Ramos (cell line): ENCODE data around the gene MYCBP2.

Source experiments
- in situ Hi-C: fragments of 300-500 bp; cut with MboI; formaldehyde crosslinking; loops from one replicate; pipeline ENCODE4 v1.14.3; 2022; ENCODE audit warnings: low sequenced_read_pairs; ENCODE audit not compliant: unreplicated experiment

MYCBP2 gene

DNA sequence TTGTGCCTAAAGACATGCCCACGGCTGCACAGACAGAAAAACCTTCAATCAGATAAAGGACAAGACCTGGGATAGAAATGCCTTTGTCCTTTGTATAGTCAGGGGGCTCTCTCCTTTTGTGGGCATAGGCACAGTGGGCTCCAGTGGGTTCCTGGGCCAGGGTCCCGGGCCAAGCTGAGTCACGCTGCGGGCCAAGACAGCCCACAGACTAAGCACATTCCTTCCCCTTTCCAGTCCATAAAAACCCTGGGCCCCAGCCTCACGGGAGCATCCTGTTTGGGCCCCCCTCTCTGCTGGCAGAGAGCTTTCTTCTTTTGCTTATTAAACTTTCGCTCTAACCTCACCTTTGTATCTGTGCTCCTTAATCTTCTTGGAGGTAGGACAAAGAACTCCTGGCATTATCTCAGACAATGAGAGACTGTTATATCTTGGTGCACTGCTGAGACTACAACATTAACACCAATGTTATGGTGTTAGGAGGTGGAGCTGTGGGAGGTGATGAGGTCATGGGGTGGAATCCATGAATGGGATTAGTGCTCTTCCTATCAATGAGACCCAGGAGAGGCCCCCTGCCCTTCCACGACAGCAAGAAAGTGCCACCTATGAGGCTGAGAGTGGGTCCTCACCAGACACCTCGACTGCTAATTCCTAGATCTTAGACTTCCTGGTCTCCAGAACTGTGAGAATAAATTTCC lies 279.1 kb downstream of the MYCBP2 start:
- in situ Hi-C loops: no loop called here

DNA sequence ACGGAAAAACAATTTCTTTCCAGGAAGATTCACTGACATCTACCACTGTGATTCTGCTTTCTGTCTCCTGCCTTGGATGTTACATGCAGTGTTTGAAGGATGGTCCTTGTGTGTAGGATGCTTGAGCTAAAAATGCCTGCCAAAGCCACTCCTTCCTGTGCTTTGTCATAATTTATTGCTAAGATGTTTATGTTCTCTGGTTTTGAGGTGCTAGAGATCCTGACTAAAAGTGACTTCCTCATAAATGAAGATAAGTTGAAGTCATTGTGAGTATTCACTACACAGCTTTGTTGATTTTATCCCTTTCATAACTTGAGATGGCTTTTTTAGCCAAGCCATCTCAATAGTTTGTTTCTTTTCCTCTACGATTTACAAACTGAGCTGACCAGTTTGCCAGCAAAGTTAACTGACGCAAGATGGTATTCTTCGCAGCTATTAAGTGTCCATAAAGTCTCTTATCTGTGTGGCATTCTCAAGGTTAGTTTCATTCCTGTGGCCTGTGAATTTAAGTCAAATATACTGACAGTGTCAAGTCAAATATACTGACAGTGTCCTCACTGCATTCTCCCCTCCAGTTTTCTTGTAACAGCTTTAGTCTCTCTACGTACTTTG lies 284.2 kb downstream of the MYCBP2 start:
- in situ Hi-C loops: no loop called here

DNA sequence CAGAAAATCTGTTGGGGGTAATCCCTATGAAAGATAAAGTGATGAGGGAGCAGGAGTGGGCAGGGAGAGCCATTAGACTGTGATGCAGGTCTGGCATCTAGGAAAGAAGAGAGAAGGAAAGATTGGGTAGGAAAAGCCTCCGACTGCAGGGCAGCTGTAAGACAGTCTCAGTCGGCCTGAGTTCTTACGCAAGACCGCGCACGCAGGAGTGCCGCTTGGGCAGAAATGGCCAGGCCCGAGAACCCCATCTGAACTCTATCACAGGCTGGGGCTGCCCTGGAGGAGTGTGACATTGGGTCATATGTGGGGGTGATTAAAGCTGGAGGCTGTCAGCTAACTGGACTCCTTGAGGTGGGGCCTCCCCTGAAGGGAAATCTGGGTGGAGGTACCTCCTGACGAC lies 286.1 kb downstream of the MYCBP2 start:
- in situ Hi-C loops: no loop called here

DNA sequence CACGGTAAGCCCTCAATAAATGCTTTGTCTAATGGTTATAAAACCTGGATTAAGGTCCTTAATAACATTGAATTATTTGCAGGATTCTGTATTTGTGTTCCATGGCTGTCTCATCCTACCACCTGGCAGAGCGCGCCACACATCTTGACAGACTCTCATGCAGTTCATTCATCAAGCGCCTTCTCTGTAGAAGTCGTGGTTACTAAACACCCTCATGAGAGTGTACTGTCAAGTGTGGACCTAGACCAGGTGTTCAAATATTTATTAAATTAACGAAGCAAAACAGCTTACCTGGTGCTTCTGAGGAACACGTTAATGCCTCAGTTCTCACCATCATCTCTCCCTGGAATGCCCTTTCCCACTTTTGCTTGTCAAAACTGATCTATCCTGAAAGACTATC lies 286.8 kb downstream of the MYCBP2 start:
- in situ Hi-C loops: no loop called here

DNA sequence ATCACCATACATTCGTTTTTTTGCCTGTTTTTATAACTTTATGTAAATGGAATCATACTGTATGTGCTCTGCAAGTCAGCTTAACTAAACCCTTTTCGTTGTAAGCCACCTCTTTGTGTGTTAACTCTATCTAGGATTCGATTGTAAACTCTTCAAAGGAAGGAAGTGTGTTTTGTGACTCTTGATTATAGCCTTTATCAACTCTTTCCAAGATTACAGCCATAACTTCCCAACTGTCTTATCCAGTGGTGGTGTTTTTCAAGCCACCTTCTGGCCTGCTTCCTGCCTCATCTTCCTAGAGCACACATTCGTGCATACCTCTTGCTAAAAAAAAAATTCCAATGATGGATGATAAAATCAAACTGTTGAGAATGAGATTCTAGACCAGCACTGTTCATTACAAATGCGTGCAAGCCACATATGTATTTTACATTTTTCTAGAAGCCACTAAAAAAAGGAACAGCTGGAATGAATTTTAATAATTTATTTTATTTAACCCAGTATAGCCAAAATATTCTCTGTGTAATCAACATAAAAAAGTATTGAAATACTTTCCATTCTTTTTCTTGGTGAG lies 287.9 kb downstream of the MYCBP2 start:
- in situ Hi-C loops: no loop called here

DNA sequence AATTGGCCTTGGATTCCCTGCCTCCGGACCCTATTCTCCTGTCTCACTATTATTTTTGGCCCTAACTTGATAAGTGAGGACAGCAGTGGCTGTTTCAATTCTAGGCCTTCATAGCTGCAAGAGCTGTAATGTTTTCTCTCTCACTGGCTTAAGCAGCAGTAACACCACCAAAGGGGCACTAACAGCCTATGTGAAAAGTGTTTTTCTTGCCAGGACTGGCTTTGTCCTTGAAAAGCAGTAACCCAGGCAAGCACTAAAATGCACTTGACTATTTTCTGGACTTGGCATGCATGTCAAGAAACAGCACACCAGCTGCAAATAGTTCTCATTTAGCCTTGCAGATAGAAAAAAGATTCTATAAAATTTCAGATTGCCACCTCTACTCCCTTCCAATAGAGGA lies 290.6 kb downstream of the MYCBP2 start:
- in situ Hi-C loops: no loop called here

DNA sequence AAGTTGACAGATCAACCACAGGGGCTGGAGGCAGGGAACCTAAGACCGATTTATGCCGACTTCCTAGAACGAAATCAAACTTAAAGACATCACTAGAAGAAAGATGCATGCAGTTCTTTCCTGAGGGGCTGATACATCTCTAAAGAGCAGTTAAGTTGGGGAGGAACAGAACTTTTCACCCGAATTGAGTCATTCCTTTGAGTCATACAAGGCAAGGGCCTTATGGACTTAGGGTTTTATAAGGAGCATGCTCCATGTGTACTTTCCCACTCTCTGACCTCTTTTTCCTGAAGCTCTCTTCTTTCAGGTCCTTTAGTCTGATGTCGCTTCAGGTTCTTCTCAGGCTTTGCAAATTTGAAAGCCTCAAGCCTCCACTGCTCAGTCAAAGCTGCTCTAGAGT lies 292.0 kb downstream of the MYCBP2 start:
- in situ Hi-C loops: no loop called here

DNA sequence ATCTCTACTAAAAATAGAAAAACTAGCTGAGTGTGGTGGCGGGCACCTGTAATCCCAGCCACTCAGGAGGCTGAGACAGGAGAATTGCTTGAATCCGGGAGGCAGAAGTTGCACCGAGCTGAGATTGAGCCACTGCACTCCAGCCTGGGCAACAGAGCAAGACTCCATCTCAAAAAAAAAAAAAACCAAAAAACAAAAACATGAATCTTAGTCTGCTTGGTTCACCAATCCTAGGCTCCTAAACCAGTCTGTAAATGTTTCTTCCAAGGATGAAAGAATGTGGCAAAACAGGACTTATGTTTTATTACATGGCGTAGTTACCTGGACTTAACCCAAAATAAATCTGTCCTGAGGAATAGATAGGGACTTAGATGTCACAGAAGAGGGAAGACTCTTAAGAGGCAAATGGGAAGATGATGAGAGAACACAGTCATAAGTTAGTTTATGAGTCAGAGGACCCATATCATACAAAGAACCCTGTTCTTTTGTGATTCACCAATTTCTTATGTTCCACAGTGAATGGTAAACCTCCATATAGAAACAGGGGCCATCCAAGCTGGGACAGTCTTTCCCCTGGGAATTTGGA lies 293.1 kb downstream of the MYCBP2 start:
- in situ Hi-C loops: no loop called here

DNA sequence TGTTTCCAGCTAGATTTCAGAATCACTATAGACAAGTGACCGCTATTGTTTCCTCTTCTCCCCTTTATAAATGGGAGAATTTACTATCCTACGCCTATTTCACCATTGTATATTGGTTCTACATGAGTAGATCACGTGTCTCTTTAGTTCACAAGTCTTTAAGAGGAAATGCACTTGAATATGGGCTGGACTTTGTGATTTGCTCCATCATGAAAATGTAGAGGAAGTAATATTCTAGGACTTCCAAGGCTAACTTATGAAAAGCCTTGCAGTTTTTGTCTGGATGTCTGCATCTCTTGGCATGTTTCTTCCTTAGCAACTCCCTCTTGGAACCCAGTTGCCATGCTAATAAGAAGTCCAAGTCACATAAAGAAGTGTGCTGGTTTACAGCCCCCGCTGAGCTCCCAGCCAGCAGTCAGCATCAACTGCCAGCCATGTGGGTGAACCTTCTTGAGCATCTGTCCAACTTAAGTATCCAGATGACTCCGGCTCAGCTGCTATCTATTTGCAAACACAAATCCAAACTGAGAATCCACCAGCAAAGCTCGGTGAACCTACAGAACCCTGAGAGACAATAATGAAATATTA lies 295.1 kb downstream of the MYCBP2 start:
- in situ Hi-C loops: no loop called here

DNA sequence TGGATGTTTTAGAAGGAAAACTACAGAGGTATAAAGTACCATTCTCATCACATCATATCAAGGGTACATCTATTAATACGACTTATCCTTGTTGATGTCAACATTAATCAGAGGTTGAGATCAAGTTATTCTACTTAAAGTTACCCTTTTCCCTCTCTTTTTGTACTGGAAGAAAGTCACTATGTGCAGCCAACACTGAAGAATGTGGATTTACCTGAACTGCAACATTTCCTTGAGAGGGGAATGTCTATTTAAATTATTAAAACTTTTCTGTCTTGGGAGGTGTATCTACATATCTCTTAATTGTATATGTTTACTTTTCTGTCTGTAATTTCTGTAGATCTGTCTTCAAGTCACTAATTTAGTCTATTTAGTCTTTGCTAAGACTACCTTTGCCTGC lies 297.5 kb downstream of the MYCBP2 start:
- in situ Hi-C loops: no loop called here

DNA sequence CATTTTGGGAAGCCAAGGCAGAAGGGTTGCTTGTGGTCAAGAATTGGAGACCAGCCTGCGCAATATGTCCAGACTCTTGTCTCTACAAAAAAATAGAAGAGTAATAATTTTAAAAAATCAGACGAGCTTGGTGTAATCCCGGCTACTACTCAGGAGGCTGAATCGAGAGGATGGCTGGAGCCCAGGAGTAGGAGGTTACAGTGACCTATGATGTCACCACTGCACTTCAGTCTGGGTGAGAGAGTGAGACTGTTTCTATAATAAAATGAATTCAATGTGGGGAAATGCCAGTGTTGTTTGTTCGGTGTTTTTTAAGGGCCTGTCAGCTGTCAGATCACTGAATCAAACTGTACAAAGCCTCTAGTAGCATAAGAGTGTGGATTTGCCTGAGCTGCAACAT lies 298.7 kb downstream of the MYCBP2 start:
- in situ Hi-C loops: no loop called here

DNA sequence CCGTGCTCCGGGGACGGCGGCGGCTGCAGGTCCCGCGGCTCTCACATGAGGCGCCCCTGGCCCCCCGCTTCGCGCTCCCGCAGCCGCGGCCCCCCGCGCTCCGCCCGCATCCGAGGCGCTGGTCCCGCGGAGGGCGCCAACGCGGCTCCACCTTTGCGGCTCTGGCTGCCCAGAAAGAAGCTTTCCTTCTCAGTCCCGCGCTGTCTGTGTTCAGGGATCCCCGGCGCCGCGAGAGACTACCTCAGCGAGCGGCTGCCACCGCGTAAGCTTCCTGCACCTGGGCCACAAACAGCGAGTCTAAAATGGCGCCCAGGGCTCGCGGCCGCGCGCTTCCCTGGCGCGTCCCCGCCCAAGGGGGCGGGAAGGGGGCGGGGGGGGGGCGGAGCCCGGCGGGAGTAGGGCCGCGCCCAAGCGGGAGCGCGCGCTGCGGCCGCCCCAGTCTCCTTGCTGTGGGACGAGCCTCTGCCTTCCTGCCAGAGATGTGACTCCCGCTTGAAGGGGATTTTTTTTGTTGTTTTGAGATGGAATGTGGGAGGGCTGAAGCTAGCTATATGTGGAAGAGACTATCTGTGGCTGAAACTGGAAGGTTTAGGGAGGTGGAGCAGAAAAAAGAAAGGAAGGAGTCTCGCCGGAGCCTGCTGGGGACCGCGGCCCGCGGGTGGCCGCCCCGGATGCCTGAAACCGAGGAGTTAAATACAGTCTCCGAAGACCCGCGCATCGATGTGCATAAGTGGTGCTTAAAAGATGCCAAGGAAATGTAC lies 299.9 kb downstream of the MYCBP2 start, which contains the start of gene FBXL3:
FBXL3 (minus strand) TSS at position 299 of the 761 bp plus-strand sequence. CDS start 5,299 bp downstream, outside the sequence.
- in situ Hi-C loops: no loop called here

DNA sequence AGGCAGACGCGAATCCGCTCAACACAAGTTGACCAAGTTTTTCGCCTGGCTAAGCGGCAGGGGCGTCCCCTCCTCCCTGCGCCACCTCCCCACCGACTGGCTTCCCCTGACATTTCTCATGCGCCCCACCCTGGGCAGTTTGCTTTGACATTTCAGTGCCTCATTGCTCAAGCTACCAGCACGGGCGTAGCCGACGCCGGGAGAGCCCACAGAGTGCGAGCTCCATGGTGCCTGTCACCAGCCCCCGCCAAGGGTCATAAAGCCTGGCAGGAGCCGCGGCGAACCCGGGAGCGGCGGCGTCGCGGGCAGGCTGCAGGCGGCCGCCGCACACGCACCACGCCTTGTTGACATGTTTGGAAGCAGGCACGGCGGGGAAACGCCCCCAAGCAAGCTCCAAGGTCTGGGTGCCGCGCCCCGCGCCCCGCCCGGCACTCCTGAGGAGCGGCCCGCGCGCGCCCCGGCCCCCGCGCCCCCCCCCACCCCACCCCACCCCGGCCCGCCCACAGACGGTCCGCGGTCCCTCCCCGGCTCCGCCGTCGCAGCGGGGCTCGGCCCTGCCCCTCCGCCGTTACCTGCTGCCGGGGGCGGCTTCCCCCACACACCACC lies 300.5 kb downstream of the MYCBP2 start:
- in situ Hi-C loops: no loop called here

DNA sequence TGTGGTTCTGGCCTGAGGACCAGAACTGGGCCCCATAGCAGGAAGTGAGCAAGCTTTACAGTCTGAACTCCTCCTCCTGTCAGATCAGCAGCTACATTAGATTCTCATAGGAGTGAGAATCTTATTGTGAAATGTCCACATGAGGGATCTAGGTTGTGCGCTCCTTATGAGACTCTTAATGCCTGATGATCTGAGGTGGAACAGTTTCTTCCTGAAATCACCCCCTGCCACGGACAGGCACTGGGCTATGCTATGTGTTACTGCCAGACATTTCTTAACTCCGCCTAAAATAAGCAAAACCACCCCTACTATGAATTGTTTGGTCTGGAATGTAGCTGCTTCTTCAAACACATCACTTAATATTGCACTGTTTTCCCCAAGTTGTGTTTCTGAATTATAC lies 304.6 kb downstream of the MYCBP2 start:
- in situ Hi-C loops: no loop called here

DNA sequence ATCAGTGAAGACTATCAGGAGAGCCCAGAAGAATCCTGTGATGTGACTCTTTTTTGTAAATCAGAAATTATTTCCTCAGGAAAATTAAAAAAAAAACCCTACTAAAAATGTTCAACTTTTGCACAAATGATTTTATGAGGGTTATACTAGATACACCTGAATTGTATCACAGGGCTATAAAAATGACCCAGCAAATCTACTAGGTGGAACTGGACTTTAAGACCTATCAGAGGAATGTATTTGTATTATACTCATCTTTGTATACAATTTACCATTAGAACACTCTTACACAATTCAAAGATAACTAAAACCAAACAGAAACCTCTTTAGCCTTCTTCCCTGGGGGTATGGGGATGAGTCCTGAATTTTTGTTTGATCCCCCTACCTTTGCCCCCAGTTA lies 307.1 kb downstream of the MYCBP2 start:
- in situ Hi-C loops: no loop called here

DNA sequence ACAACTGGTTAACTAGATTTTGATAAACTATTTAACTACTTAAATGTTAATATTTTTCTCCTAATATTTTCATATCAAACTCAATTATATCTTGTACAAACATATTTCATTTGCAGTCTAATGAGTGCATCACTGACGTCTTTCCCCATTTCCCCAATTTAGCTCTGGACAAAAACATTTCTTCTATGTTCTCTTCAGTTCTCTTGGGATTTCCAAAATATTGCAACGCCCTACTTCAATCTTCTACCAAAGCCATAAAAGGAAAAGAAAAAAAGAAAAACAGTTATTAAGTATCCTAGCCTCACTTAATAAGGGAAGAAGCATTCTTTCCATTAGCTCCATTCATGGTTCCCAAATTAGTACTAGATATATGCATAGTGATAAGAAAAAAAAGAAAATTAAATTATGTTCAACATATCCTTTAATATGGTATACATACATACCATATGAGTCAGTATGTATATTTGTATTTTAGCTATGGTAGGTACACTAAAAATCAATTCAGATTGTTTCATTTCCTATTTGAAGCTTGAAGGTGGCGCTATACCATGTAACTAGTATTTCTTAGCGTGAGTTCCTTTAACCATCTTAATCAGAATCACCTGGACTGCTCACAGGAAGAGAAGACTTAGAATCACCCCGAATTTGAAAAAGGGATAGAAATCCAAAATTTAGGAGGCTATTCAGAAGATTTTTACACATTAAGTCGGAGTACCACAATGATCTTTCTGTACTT lies 309.8 kb downstream of the MYCBP2 start:
- in situ Hi-C loops: no loop called here

DNA sequence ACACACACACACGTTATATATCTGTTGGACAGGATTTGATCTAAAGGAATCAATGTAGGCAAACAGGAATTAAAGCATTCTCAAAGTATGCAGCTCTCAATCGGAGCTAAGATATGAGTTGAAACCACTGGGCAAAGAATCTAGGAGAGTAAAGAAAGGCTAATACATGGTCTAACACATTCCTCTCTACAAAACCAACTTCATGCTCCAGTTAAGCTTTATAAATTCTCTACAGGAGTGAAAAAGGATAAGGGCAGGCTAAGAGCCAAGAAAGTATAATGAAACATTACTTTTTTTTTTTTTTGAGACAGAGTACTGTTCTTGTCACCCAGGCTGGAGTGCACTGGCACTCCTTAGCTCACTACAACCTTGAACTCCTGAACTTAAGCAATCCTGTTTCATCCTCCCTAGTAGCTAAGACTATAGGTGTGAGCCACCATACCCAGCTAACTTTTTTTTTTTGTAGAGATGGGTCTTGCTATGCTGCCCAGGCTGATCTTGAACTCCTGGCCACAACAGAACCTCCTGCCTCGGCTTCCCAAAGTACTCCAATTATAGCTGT lies 310.6 kb downstream of the MYCBP2 start:
- in situ Hi-C loops: no loop called here

DNA sequence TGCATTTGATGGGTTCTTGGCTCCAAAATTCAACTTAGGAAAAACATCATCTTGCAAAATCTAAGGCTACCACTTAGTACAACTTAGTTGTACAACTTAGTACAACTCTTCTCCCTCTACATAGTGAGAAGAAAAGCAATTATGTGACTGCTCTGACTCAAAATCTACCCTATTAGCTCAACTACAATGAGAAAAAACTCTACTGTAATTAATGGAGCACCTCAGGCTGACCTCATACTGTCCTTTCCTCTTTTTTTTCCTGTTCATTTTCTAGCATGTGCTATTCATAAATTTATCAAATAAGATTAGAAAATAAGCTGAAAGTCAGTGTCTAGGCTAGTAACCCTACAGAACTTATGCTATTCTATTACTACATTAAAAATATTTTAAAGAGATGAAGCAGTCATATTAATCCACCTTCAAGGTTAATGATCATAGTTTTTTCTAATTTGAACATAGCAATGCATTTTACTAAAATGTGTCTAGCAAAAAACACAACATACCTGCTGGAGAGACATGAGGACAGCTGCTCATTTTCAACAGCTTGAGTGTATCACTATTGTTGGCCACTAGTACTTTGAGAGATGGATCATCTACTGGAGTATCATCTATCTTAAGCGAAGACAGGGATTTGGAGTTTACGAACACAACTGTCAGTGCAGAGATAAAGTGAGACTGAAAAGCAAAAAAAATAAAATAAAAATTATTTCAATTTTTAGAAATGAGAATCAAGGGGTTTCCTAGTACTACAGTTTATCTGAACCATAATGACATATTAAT lies 311.8 kb downstream of the MYCBP2 start:
- in situ Hi-C loops: no loop called here
